Esophagus mucosa (tissue), 1 donor: ENCODE data around the gene APOH. TPM values are rescaled to one million over a fixed set of nuclear protein-coding genes. Genes with fewer than 3 reads are reported as not detected.

Experiments used
- ATAC-seq: fragments of 200-7000 bp; cut with Tn5 transposase; one replicate; pipeline ENCODE4 v1.9.1; 2020
- total RNA-seq: library from RNA; stranded (reverse); gene quantifications from one replicate; pipeline ENCODE4 v1.2.4, GENCODE V29; 2023
- donor health status: DM: yes; HTN: yes; CAD: no.

Gene APOH
- total RNA-seq, 1 donor from 2014 or later, result 0.24 TPM

DNA sequence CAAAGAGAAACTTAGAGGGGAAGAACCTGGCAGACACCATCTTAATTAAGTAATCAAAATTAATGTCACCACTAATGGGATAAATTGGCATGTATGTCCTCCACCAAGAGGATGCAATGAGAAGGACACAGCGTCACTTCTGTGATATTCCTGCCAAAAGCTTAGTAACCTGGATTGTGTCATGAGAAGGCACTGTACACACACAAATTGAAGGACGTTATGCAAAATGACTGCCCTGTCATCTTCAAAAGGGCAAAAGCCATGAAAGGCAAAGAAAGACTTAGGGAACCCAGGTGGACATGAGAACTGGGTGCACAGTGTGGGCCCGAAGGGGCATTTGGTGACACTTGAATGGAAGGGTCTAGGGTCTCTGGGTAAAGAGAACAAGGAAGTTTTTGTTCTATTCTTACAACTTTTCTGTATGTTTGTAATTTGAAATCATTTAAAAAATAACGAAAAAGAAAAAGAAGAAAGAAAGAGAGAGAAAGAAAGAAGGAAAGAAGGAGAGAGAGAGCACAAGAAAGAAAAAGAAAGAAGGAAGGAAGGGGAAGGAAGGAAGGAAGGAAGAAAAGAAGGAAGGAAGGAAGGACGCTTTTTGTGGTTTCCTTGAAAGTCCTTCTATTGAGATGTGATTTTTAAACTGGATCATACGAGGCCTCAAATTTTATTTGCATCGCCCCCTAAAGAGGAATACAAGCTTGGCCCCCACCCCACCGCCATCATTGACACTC lies 4.0 kb upstream of the APOH start:
- ATAC-seq, result no peak

- no peak for ATAC-seq
Measured at GRCh38 chr17:66230922-66231591, 1.8 kb upstream of the APOH start.

DNA sequence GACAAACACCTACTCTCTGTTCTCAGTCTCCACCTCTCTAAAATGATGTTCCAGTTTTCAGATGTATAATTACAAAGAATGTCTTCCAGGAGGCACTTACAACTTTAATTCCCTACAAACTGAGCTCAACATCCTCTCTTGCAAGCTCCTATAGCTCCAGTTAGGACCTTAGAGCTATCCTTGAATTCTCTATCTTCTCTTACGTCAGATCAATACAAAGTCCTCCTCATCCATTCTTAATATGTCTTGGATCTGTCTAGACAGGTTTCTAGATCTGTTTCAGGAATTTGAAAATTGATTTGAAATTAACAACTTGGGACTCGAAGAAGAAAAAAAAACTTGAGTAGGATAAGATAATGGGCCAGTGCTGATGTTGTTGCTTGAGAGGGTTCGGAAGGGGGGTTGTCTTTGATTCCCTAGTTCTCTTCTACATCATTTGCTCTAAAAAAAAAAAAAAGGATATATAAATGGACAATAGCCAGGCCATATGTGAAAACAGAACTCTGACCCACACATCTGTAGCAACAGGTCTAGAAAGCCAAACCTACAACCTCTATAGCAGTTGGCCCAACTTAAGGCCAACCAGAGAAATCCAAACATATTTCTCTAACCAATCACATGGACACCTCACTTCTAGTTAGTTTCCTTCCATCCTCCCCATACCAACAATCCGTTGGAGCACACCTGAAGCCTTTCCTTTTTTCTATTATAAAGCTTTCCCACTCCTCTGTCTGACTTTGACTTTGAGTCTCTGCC lies 746 bp upstream of the APOH start:
- ATAC-seq, result no peak

GRCh38 chr17:66227212-66228045 lies 1.8 kb downstream of the APOH start:
- no peak for ATAC-seq

GRCh38 chr17:66222798-66223350 lies 6.3 kb downstream of the APOH start:
- ATAC-seq, result no peak

- ATAC-seq, result no peak
Measured at GRCh38 chr17:66221755-66222530, 7.3 kb downstream of the APOH start.

GRCh38 chr17:66221343-66221742 lies 7.9 kb downstream of the APOH start:
- ATAC-seq, result no peak

- ATAC-seq, result no peak
Measured at GRCh38 chr17:66220079-66220835, 9.0 kb downstream of the APOH start.

- no peak for ATAC-seq
Measured at GRCh38 chr17:66215529-66215911, 13.7 kb downstream of the APOH start.

- no peak for ATAC-seq
Measured at GRCh38 chr17:66214884-66215528, 14.2 kb downstream of the APOH start.

- ATAC-seq, result no peak
Measured at GRCh38 chr17:66211047-66211810, 18.0 kb downstream of the APOH start.

DNA sequence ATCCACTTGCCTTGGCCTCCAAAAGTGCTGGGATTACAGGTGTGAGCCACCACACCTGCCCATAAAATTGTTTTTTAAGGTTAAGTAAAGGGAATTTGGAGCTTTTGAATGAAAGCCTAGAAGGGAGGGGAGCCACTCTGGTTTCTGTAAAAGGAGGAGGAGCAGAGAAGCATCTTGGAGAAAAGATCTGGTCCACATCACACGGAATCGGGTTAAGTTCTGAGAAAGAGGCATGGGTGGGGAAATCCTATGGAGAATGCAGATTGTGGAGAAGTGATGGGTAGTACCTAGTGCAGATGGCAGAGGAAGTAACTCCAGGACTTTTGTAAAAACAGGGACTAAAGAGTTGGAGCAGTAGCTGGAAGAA lies 19.0 kb downstream of the APOH start:
- no peak for ATAC-seq

DNA sequence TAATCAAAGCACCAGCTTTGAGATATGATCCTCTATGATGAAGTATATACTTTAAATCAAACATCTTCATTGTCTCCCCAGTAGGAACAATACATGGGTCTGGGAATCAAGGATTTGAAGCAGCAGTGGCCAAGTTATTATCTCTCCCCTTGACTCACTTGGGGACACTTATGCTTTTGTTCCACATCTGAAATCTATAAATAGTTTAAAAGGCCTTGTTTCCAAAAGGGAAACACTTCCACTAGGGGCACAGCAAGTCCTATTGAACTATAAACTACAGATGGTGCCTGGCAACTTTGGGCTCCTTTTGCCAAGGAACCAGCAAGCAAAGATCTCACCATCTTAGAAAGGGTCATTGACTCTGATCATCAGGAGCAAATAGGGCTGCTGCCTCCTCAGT lies 21.3 kb downstream of the APOH start:
- no peak for ATAC-seq

DNA sequence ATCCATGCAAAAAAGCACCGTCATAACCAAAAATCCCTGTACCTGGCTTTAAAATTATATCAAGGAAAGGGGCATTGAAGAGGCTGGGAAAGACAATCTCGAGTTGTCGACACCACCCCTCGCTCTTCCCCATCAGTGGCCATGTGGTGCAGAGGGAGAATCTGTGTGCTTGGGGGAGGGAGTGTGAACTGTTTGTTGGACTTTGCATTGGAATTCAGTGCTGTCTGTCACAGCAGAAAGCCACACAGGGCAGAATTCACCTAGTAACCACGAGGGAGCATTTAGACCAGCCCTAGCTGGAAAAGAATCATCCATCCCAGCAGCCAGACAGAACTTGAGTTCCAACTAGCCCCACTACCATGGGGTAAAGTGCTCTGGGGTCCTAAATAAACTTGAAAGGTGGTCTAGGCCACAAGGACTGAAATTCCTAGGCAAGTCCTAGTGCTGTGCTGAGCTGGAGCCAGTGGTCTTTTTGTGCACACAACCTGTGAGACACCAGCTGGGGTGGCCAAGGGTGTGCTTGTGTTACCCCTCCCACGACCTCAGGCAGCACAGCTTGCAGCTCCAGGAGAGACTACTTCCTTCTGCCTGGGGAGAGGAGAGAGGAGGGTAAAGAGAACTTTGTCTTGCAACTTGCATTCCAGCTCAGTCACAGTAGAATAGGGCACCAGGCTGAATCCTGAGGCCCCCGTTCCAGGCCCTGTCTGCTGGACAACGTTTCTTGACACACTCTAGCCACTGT lies 25.8 kb downstream of the APOH start:
- ATAC-seq, result no peak

- peak; percentile 57 for ATAC-seq
Measured at GRCh38 chr17:66200685-66201092, 28.5 kb downstream of the APOH start.

- ATAC-seq, result no peak
Measured at GRCh38 chr17:66198242-66198641, 31.0 kb downstream of the APOH start.

GRCh38 chr17:66192378-66192687 lies 36.9 kb downstream of the APOH start:
- ATAC-seq, result no peak

DNA sequence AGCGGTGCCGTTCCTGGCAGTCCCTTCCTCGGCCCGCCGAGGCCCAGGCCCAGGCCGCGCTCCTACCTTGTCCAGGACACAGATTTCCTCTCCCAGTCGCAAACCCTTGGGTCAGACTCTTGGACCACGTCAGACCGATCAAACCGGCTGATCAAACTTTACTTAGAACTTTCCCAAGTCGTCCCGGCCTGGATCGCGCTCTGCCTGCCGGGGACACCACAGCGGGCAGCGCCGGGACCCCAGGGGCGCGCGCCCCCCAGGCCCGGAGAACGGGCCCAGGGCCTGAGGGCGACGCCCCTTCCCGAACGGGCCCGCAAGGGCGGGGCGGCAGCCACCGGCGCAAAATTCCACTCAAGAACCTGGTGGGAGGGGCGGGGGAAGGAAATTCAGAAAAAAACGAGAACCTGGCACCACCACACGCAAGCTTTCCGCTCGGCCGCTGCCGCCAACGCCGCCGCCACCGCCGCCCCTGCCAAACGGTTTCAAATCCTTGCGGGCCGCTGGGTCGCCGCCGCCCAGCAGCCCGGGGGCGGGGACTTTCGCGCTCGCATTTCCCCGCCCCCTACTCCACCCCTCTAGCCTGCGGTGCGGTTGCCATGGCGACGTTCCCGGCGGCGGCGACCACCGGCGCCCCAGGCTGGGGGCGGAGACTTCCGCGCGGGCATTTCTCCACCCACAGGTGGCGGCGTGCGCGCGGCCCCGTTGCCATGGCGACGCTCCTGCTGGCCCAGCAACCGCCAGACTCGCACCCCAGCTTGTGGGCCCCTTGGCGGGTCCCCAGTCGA lies 37.4 kb downstream of the APOH start, which contains the start of gene CEP112:
CEP112 (minus strand) TSS at position 541 of the 785 bp plus-strand sequence.
- ATAC-seq, result peak; percentile 82
